Right forelimb (tissue), 1 donor: Measurements from ENCODE around the gene B4GALT6.

Experiments used
- DNase-seq: peaks from one replicate; pipeline ENCODE4 v3.0.0-alpha.2; 2018

B4GALT6 gene

GRCh38 chr18:31591113-31591512, 93.3 kb downstream of the B4GALT6 start:
- no peak for DNase-seq

- no peak for DNase-seq
Measured at GRCh38 chr18:31590570-31590969, 93.8 kb downstream of the B4GALT6 start.

- no peak for DNase-seq
Measured at GRCh38 chr18:31587529-31587928, 96.9 kb downstream of the B4GALT6 start.

GRCh38 chr18:31586616-31587015, 97.8 kb downstream of the B4GALT6 start:
- no peak for DNase-seq

- DNase-seq, result no peak
Measured at GRCh38 chr18:31585991-31586390, 98.4 kb downstream of the B4GALT6 start.

GRCh38 chr18:31583185-31583854, 101.1 kb downstream of the B4GALT6 start:
- no peak for DNase-seq

GRCh38 chr18:31581498-31582197, 102.7 kb downstream of the B4GALT6 start:
- no peak for DNase-seq

- no peak for DNase-seq
Measured at GRCh38 chr18:31579375-31579774, 105.0 kb downstream of the B4GALT6 start.

- no peak for DNase-seq
Measured at GRCh38 chr18:31578126-31578525, 106.3 kb downstream of the B4GALT6 start.

- no peak for DNase-seq
Measured at GRCh38 chr18:31577195-31577594, 107.2 kb downstream of the B4GALT6 start.

- DNase-seq, result no peak
Measured at GRCh38 chr18:31576670-31577069, 107.7 kb downstream of the B4GALT6 start.

GRCh38 chr18:31575515-31576257, 108.7 kb downstream of the B4GALT6 start:
- DNase-seq, result no peak

- DNase-seq, result no peak
Measured at GRCh38 chr18:31574359-31574758, 110.0 kb downstream of the B4GALT6 start.
